ENCODE data around the gene MS4A1. TPM values are rescaled to one million over a fixed set of nuclear protein-coding genes. Genes with fewer than 3 reads are reported as not detected.
"Not testable (repeated sequence)": the region's sequence is repeated elsewhere in the genome, so short reads cannot be mapped to it uniquely, and the experiment has no call there.

MS4A1 gene
- total RNA-seq, 1 experiment from 2014 or later = 0.17 TPM

GRCh38 chr11:60447846-60448245, 7.8 kb upstream of the MS4A1 start (continued):
- TF ChIP-seq ZNF532 (CRISPR knock-in tag; IDR thresholded peaks at IDR 0.05; ENCODE audit: borderline replicate concordance) = no peak
- TF ChIP-seq NR2C2 (CRISPR knock-in tag; IDR thresholded peaks at IDR 0.05) = no peak
- TF ChIP-seq EMX1 (CRISPR knock-in tag; IDR thresholded peaks at IDR 0.05) = no peak
- no peak for TF ChIP-seq PRDM15 (CRISPR knock-in tag; IDR thresholded peaks at IDR 0.05)
- TF ChIP-seq ZSCAN18 (CRISPR knock-in tag; IDR thresholded peaks at IDR 0.05) = no peak
- no peak for TF ChIP-seq ZNF281 (CRISPR knock-in tag; IDR thresholded peaks at IDR 0.05)
- no peak for TF ChIP-seq ZBTB21 (CRISPR knock-in tag; IDR thresholded peaks at IDR 0.05; ENCODE audit: borderline replicate concordance)

- DNase-seq (ENCODE audit: low spot score); ATAC-seq; POLR2A ChIA-PET; H3K4me1 Mint-ChIP-seq; CTCF ChIA-PET; H3K27ac Mint-ChIP-seq; H3K4me3 Mint-ChIP-seq: not testable (repeated sequence)
- H3K27me3 Mint-ChIP-seq (ENCODE audit: low read depth) = peaks cover 16% of the 10 kb centered on the region
- peaks cover 11% of the 10 kb centered on the region for H3K36me3 Mint-ChIP-seq
- H3K9me3 Mint-ChIP-seq = peaks cover 23% of the 10 kb centered on the region
These were observed 4.5 kb upstream of the MS4A1 start for GRCh38 chr11:60451185-60451584.

- no peak for DNase-seq (ENCODE audit: low spot score)
- H3K9me3 Mint-ChIP-seq = peaks cover 12% of the 10 kb centered on the region
- TF ChIP-seq USF2 (CRISPR knock-in tag; IDR thresholded peaks at IDR 0.05) (no peak), ZNF219 (CRISPR knock-in tag; IDR thresholded peaks at IDR 0.05; ENCODE audit: borderline replicate concordance) (no peak), TP53 (CRISPR knock-in tag; IDR thresholded peaks at IDR 0.05) (no peak), IRF2 (CRISPR knock-in tag; IDR thresholded peaks at IDR 0.05; ENCODE audit: borderline replicate concordance, low read depth) (no peak)
- no peak overlapping the region for H3K27ac Mint-ChIP-seq
- POLR2A ChIA-PET = no interaction called here
- CTCF ChIA-PET = no interaction called here
- peaks cover 11% of the 10 kb centered on the region for H3K36me3 Mint-ChIP-seq
- peaks cover 2% of the 10 kb centered on the region; the same call in 1 of the 2 replicates for H3K4me1 Mint-ChIP-seq
- H3K4me3 Mint-ChIP-seq = no peak overlapping the region
- no peak for ATAC-seq
- peaks cover 5% of the 10 kb centered on the region for H3K27me3 Mint-ChIP-seq (ENCODE audit: low read depth)
These were observed 1.4 kb upstream of the MS4A1 start for GRCh38 chr11:60454212-60454611.
